SK-N-SH (cell line): ENCODE results near the gene TUBB8. TPM values are rescaled to one million over a fixed set of nuclear protein-coding genes. Genes with fewer than 3 reads are reported as not detected.

Source experiments
- CTCF ChIA-PET: fragments of 300-600, 350-600 bp; formaldehyde crosslinking; extraction: SDS; loops from one replicate; lab custom pipeline; 2021; lab: Yijun Ruan, JAX
- POLR2A ChIA-PET: fragments of 350-600 bp; sonication (Branson Sonifier 250); formaldehyde crosslinking; extraction: SDS; loops from one replicate; lab custom pipeline; 2020; ENCODE audit warnings: antibody characterized with exemption, inconsistent platforms; lab: Yijun Ruan, JAX
- DNase-seq: peaks from one replicate; pipeline ENCODE4 v3.0.0; 2012
- H2AFZ ChIP-seq: fragments of 200-600 bp; sonication (generic); 2 replicates; pipeline ENCODE4 v1.8.1; 2016; ENCODE audit warnings: antibody characterized with exemption, mild to moderate bottlenecking, low read depth
- H3F3A ChIP-seq: fragments of 200-600 bp; sonication (generic); replicated peaks from 2 replicates; pipeline ENCODE3; 2016; ENCODE audit warnings: antibody characterized with exemption, mild to moderate bottlenecking; ENCODE audit not compliant: insufficient read depth
- H3K27ac ChIP-seq, 2 experiments: fragments of 200-500 bp in 1 of 2; fragments of 200-600 bp in 1 of 2; sonication (Bioruptor generic) in 1 of 2; sonication (generic), shearing (Covaris generic) in 1 of 2; 2 replicates each; pipeline versions ENCODE4 v1.5.1 to v1.6.1; 2014 to 2016; ENCODE audit warnings: low read depth in 2 of 2, inconsistent platforms in 1 of 2, low read length in 1 of 2, mild to moderate bottlenecking in 1 of 2, mixed read lengths in 1 of 2
- H3K27me3 ChIP-seq: fragments of 200-600 bp; sonication (generic), shearing (Covaris generic); 2 replicates; pipeline ENCODE4 v1.6.1; 2016; ENCODE audit warnings: mixed run types; ENCODE audit not compliant: insufficient read depth
- H3K36me3 ChIP-seq, 2 experiments: fragments of 200-500 bp in 1 of 2; fragments of 200-600 bp in 1 of 2; sonication (Bioruptor generic) in 1 of 2; sonication (generic) in 1 of 2; replicated peaks in 1 of 2; 2 replicates each; pipeline versions ENCODE3 to v1.5.1; 2014 to 2016; ENCODE audit warnings: low read length in 1 of 2, mild to moderate bottlenecking in 1 of 2; ENCODE audit not compliant: insufficient read depth in 2 of 2, control insufficient read depth in 1 of 2
- H3K4me1 ChIP-seq, 2 experiments: fragments of 200-500 bp in 1 of 2; fragments of 200-600 bp in 1 of 2; sonication (Bioruptor generic) in 1 of 2; sonication (generic), shearing (Covaris generic) in 1 of 2; 2 replicates each; pipeline versions ENCODE4 v1.5.1 to v1.6.1; 2014 to 2016; ENCODE audit warnings: low read depth in 1 of 2, low read length in 1 of 2, mixed run types in 1 of 2; ENCODE audit not compliant: insufficient read depth in 2 of 2, control insufficient read depth in 1 of 2
- H3K4me2 ChIP-seq: fragments of 200-600 bp; sonication (generic), shearing (Covaris generic); 2 replicates; pipeline ENCODE4 v1.6.1; 2017; ENCODE audit warnings: mixed run types
- H3K4me3 ChIP-seq, 2 experiments: fragments of 200-500 bp in 1 of 2; fragments of 200-600 bp in 1 of 2; sonication (Bioruptor generic) in 1 of 2; sonication (generic), shearing (Covaris generic) in 1 of 2; 2 replicates each; pipeline versions ENCODE4 v1.5.1 to v1.8.1; 2014 to 2016; ENCODE audit warnings: low read depth in 2 of 2, inconsistent platforms in 1 of 2, low read length in 1 of 2, mild to moderate bottlenecking in 1 of 2, mixed read lengths in 1 of 2, moderate library complexity in 1 of 2
- H3K79me2 ChIP-seq: fragments of 200-600 bp; sonication (generic); 2 replicates; pipeline ENCODE4 v1.8.1; 2017; ENCODE audit warnings: mild to moderate bottlenecking; ENCODE audit not compliant: insufficient read depth
- H3K9ac ChIP-seq: fragments of 200-600 bp; sonication (generic); 2 replicates; pipeline ENCODE4 v1.6.1; 2017; ENCODE audit warnings: mixed run types
- H3K9me2 ChIP-seq: fragments of 200-600 bp; sonication (generic); 2 replicates; pipeline ENCODE4 v1.6.1; 2017; ENCODE audit warnings: mixed run types
- H3K9me3 ChIP-seq: fragments of 200-600 bp; sonication (generic); 2 replicates; pipeline ENCODE4 v1.6.1; 2017; ENCODE audit warnings: mixed run types, mild to moderate bottlenecking, moderate library complexity
- H4K20me1 ChIP-seq: fragments of 200-600 bp; sonication (generic); 2 replicates; pipeline ENCODE4 v1.6.1; 2017; ENCODE audit warnings: mild to moderate bottlenecking, mixed run types; ENCODE audit not compliant: insufficient read depth
- CHD2 ChIP-seq: fragments of 150-350 bp; IDR thresholded peaks from 2 replicates; pipeline ENCODE4 v1.6.1; 2018; ENCODE audit warnings: low read length; ENCODE audit not compliant: partially characterized antibody
- ELF1 ChIP-seq: IDR thresholded peaks from 2 replicates; pipeline ENCODE4 v1.4.0; 2012
- EZH2phosphoT487 ChIP-seq: fragments of 200-600 bp; sonication (generic); IDR thresholded peaks from 2 replicates; pipeline ENCODE4 v1.6.1; 2017; ENCODE audit warnings: low read depth, mixed run types, mild to moderate bottlenecking, antibody characterized with exemption, moderate library complexity, borderline replicate concordance
- FOXJ3 ChIP-seq: sonication (generic); formaldehyde crosslinking; IDR thresholded peaks from 2 replicates; pipeline ENCODE4 v1.5.1; 2020; ENCODE audit warnings: mild to moderate bottlenecking, missing genetic modification reagents
- GABPA ChIP-seq: IDR thresholded peaks from 2 replicates; pipeline ENCODE4 v1.4.0; 2012; ENCODE audit warnings: low read depth, mild to moderate bottlenecking
- GATA2 ChIP-seq: sonication (generic); formaldehyde crosslinking; IDR thresholded peaks from 2 replicates; pipeline ENCODE4 v1.5.0; 2020; ENCODE audit warnings: mild to moderate bottlenecking, missing genetic modification reagents
- IRF3 ChIP-seq: fragments of 150-350 bp; IDR thresholded peaks from 2 replicates; pipeline ENCODE4 v1.6.1; 2016; ENCODE audit warnings: mild to moderate bottlenecking, low read depth, low read length
- JUND ChIP-seq: IDR thresholded peaks from 2 replicates; pipeline ENCODE4 v1.4.0; 2012
- MXI1 ChIP-seq: IDR thresholded peaks from 2 replicates; pipeline ENCODE4 v1.6.1; 2012; ENCODE audit warnings: mild to moderate bottlenecking, low read depth, low read length, improper control_type of control experiment
- NFIC ChIP-seq: IDR thresholded peaks from 2 replicates; pipeline ENCODE4 v1.4.0; 2012; ENCODE audit warnings: borderline replicate concordance
- NRF1 ChIP-seq: IDR thresholded peaks from 2 replicates; pipeline ENCODE4 v1.6.1; 2012; ENCODE audit warnings: low read depth, mild to moderate bottlenecking, low read length
- PBX3 ChIP-seq: IDR thresholded peaks from 2 replicates; pipeline ENCODE4; 2012
- POLR2AphosphoS5 ChIP-seq: IDR thresholded peaks from 2 replicates; pipeline ENCODE4 v1.6.1; 2012; ENCODE audit warnings: low read depth, low read length
- RAD21 ChIP-seq: IDR thresholded peaks from 2 replicates; pipeline ENCODE4 v1.6.1; 2012; ENCODE audit warnings: mild to moderate bottlenecking, low read length
- SMC3 ChIP-seq: IDR thresholded peaks from 2 replicates; pipeline ENCODE4 v1.6.1; 2012; ENCODE audit warnings: low read depth, low read length, improper control_type of control experiment
- TAF1 ChIP-seq: IDR thresholded peaks from 2 replicates; pipeline ENCODE4 v1.6.1; 2012; ENCODE audit warnings: low read depth, mild to moderate bottlenecking, low read length, moderate library complexity, borderline replicate concordance
- TEAD4 ChIP-seq: IDR thresholded peaks from 2 replicates; pipeline ENCODE4 v1.4.0; 2012; ENCODE audit warnings: mild to moderate bottlenecking, borderline replicate concordance; ENCODE audit not compliant: insufficient read depth
- USF1 ChIP-seq: IDR thresholded peaks from 2 replicates; pipeline ENCODE4 v1.4.0; 2012; ENCODE audit warnings: low read depth, borderline replicate concordance
- USF2 ChIP-seq: fragments of 150-350 bp; IDR thresholded peaks from 2 replicates; pipeline ENCODE4 v1.6.1; 2017; ENCODE audit warnings: antibody characterized with exemption, low read length, low read depth, borderline replicate concordance
- YY1 ChIP-seq: IDR thresholded peaks from 2 replicates; pipeline ENCODE4 v1.4.0; 2012; ENCODE audit warnings: low read depth, mild to moderate bottlenecking
- WGBS: methylation state at CpG from one replicate; pipeline ENCODE4 v1.1.6; 2017; ENCODE audit warnings: low lambda C conversion rate; 5-methylcytosine and 5-hydroxymethylcytosine counted together
- polyA plus RNA-seq, 3 experiments: library from polyadenylated mRNA; depleted of rRNA; stranded (reverse); fragments of >200 nt; gene quantifications; 2 replicates each; pipeline ENCODE4 v1.2.3, GENCODE V29; 2012

TUBB8 gene
- polyA plus RNA-seq, 1 of the 3 experiments (the other 2 are of a cell fraction), result 0.13 TPM

GRCh38 chr10:92846-93245 lies 43.8 kb upstream of the TUBB8 start:
- ChIA-PET POLR2A (no interaction called here), CTCF (no interaction called here)
- Histone ChIP-seq H3K36me3 (no peaks in the 10 kb centered on the region), H4K20me1 (no peaks in the 10 kb centered on the region), H3K27me3 (no peaks in the 10 kb centered on the region), H3F3A (no peaks in the 10 kb centered on the region), H3K9me3 (peaks cover 5% of the 10 kb centered on the region), H3K27ac (no peak overlapping the region), H3K4me2 (no peak overlapping the region), H3K4me1 (peaks cover 0 to 3% of the 10 kb centered on the region in 2 experiments; a peak in 1 of 4 replicates), H3K9ac (no peak overlapping the region), H2AFZ (no peak overlapping the region), H3K79me2 (no peaks in the 10 kb centered on the region), H3K4me3 (no peak overlapping the region), H3K9me2 (no peaks in the 10 kb centered on the region)
- TF ChIP-seq GABPA, result no peak
- no peak for TF ChIP-seq USF2
- no peak for TF ChIP-seq POLR2AphosphoS5
- no peak for TF ChIP-seq NFIC
- no peak for TF ChIP-seq JUND
- TF ChIP-seq GATA2, result no peak
- no peak for TF ChIP-seq TEAD4
- no peak for TF ChIP-seq YY1
- TF ChIP-seq SMC3, result no peak
- no peak for TF ChIP-seq TAF1
- no peak for TF ChIP-seq MXI1
- no peak for DNase-seq
- WGBS, result 67% methylated on average over 2 of the region's 2 CpGs

GRCh38 chr10:92153-92552 lies 43.1 kb upstream of the TUBB8 start:
- Histone ChIP-seq H3K9me2 (no peaks in the 10 kb centered on the region), H3K9ac (no peak overlapping the region), H3K9me3 (peaks cover 5% of the 10 kb centered on the region), H3K4me2 (no peak overlapping the region), H3K79me2 (no peaks in the 10 kb centered on the region), H3K4me1 (peaks cover 0 to 9% of the 10 kb centered on the region in 2 experiments; a peak in 1 of 4 replicates), H3K36me3 (no peaks in the 10 kb centered on the region), H2AFZ (no peak overlapping the region), H3K27me3 (no peaks in the 10 kb centered on the region), H3K4me3 (no peak overlapping the region), H3K27ac (no peak overlapping the region), H3F3A (no peaks in the 10 kb centered on the region), H4K20me1 (no peaks in the 10 kb centered on the region)
- no peak for TF ChIP-seq GATA2
- no peak for TF ChIP-seq IRF3
- TF ChIP-seq FOXJ3 (CRISPR knock-in tag), result no peak
- no peak for TF ChIP-seq RAD21
- TF ChIP-seq ELF1, result no peak
- TF ChIP-seq YY1, result no peak
- TF ChIP-seq TAF1, result no peak
- TF ChIP-seq NRF1, result no peak
- TF ChIP-seq USF1, result no peak
- TF ChIP-seq PBX3, result no peak
- no peak for TF ChIP-seq EZH2phosphoT487
- TF ChIP-seq USF2, result no peak
- no peak for TF ChIP-seq TEAD4
- TF ChIP-seq CHD2, result no peak
- TF ChIP-seq JUND, result no peak
- TF ChIP-seq POLR2AphosphoS5, result no peak
- no peak for TF ChIP-seq GABPA
- CTCF ChIA-PET, result interaction anchor here (0.9 kb wide), 1 partner anchor 16 kb away, joined by 3 read pairs; no protein-coding TSS in a partner anchor
- no peak for DNase-seq
- WGBS, result 18% methylated on average over 3 of the region's 4 CpGs
- POLR2A ChIA-PET, result no interaction called here
